GM19239 (cell line): ENCODE results near the gene TAS1R1.
"Not testable (repeated sequence)": the region's sequence is repeated elsewhere in the genome, so short reads cannot be mapped to it uniquely, and the experiment has no call there.

Experiments used
- DNase-seq: peaks from one replicate; pipeline ENCODE4 v3.0.0; 2011; ENCODE audit warnings: low spot score; ENCODE audit not compliant: insufficient read length
- FAIRE-seq: peaks from 2 replicates; lab custom pipeline; 2011; peaks lifted over from hg19 to GRCh38; lab: Jason Lieb, UNC

Gene TAS1R1

DNA sequence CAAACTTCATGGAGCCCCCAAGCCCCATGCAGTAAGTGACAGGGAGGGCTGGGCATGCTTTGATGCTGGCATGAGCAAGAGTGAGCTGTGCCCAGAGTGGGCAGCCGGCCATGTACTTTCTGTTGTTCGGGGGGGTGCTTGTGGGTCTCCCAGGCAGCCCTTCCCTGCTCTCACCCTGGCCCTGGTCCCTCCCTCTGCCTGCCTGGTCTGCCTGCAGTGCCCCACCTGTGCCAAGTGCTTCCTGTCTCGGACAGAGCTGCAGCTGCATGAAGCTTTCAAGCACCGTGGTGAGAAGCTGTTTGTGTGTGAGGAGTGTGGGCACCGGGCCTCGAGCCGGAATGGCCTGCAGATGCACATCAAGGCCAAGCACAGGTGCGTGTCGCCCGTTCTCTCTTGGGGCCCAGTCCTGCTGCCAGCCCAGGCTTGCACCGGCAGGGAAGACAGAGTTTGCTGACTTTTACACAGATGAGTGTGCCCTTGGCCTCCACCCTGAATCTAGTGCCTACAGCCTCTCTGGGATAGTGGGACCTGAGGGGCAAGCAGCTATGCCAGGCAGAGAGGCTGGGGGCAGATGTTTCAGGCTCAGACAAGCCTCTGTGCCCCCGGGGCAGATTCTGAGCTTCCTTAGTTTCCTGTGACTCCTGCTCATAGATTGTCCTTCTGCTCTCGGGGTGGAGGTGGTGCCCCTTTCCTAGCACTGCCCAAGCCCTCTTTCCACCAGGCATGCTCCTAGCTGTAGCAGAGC, 32.3 kb downstream of the TAS1R1 start:
- no peak for DNase-seq

DNA sequence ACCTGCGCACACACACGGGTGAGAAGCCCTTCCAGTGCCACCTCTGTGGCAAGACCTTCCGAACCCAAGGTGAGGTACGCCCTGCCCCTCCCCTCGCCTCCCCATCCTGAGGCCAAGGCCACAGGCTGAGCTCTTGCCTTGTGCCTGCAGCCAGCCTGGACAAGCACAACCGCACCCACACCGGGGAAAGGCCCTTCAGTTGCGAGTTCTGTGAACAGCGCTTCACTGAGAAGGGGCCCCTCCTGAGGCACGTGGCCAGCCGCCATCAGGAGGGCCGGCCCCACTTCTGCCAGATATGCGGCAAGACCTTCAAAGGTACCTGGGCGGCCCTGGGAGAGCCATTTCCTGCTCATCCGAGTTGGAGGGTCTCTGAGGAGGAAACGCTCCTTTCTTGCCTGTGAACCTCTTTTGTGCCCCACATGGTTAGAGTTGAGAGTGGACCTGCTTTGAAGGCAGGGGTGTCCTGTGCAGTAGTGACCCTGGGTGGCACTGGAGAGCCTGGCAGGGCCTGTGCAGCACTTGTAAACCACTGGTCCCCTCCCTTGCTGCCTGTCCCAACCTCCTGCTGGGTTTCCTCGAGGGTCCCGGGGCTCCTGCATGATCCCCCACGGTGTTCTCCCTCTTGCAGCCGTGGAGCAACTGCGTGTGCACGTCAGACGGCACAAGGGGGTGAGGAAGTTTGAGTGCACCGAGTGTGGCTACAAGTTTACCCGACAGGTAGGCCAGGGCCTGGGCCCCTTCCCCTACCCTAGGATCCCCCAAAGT, 33.2 kb downstream of the TAS1R1 start:
- DNase-seq (no peak), FAIRE-seq (no peak)

More for the DNA sequence above, 32.3 kb downstream of the TAS1R1 start:
- FAIRE-seq: no peak

DNA sequence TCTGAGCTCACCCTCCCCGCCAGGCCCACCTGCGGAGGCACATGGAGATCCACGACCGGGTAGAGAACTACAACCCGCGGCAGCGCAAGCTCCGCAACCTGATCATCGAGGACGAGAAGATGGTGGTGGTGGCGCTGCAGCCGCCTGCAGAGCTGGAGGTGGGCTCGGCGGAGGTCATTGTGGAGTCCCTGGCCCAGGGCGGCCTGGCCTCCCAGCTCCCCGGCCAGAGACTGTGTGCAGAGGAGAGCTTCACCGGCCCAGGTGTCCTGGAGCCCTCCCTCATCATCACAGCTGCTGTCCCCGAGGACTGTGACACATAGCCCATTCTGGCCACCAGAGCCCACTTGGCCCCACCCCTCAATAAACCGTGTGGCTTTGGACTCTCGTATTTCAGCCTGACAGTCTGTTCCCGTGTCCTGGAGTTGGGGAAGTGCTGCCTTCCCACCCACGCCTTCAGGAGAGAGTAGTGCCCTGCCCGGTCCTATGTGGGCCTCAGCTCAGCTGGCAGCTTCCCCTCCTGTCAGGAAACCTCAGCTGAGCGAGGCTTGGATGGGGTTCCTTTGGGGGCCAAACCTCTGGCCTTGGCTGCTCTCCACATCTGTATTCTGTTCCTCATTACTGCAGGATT, 33.9 kb downstream of the TAS1R1 start:
- DNase-seq (no peak), FAIRE-seq (no peak)

DNA sequence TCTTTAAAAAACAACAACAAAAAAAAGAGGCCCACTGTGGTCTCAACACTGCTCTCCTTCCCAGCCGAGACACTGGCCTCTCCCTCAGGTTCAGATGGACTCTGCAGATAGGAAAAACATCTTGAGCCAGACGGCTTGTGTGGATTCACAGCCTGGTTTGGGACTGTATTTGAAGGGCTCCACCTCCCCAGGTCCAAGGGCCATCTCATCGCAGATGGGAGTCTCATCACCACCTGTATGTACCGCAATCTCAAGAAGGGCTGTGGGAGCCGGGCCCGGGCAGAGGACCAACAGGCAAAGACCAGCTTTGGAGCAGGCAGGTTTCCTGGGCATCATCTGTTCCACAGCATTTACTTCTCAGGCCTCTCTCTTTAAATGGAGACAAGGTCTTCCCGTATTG, 34.9 kb downstream of the TAS1R1 start:
- FAIRE-seq (no peak), DNase-seq (no peak)

DNA sequence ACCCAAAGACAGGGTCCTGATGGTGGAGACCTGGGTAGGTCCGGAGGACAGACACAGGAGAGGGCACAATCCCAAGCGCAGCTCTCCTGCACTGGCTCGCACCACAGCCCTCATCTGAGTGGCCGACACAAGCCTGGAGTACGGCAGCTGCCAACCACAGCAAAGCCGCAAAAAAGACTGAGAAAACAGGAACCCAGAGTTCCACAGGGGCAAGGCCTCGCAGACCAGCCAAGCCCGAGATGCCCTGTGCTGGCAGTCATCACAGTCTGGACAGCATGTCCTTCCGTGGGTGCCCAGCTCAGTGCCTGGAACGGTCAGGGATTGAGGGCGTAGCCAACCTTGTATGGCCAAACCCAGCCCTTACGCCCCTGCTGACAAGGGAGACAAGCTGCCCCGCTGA, 36.1 kb downstream of the TAS1R1 start:
- DNase-seq: no peak

DNA sequence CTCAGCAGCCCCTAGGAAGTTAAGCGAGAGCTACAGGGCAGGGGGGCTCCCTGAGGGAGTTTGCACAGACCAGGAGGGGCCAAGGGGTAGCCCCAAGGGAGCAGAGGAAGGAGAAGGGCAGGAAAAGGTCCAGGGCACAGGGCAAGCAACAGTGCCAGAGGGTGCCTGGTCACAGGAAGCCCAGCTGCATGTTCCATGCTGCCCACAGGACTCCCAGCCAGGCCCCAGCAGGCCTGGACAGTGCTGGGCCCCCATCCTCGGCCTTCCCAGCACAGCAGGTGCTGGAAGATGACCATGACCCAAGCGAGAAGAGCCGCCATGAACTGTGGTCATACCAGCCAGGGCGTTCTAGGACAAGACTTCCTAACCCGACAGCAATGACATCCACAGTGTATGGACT, 36.5 kb downstream of the TAS1R1 start:
- DNase-seq (no peak), FAIRE-seq (no peak)

More for the DNA sequence above, 36.1 kb downstream of the TAS1R1 start:
- FAIRE-seq: no peak

DNA sequence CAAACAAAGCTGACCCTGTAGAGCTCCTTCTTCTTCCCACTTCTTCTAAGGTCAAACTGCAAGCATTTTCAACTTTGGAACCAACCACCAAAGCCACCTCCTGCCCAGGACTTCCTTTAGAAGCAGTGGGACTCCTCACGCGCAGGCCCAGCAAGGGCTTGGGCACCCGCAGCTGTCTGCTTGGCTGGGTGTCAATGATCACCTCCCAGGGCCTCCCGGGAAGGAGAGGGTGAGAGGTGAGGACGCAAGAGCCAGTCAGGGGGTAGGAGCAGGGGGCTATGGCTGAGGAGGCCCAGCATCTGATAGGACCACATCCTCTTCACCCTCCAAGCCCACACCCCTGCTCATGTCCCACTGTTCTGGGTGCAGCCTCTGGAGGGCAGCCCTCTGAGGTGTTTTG, 37.3 kb downstream of the TAS1R1 start:
- no peak for FAIRE-seq
- DNase-seq: no peak

DNA sequence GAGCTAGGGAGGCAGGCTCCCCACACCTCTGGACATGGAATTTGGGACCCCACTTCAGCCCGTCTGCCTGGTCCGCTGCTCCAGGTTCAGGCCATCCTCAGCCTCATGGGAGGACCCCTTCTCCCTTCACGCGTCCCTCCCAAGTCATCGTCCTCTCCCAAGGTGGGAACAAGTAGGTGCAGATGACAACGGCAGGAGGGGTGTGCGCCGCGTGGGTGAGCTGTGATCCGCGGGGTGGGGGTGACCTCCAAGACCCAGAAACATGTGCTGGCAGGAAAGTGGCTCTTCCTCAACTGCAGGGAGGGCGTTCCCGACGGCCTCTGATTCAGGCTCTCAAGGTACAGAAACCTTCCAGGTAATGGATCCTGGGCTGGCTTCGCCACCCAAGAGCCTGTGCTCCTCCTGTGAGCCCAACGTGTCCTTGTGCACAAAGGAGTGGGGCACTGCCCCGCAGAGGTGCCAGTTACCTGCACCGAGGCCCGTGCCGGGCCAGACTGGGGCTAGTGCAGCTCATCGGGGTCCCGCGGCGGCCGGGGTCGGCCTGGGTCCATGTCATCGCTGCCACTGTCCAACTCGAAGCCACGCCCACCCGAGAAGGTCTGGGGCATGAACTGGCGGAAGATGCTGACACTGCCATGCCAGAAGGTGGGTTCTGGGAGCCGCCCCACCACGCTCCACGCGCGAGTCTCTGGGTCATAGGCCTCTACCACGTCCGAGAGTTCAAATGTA, 37.9 kb downstream of the TAS1R1 start:
- DNase-seq: no peak

DNA sequence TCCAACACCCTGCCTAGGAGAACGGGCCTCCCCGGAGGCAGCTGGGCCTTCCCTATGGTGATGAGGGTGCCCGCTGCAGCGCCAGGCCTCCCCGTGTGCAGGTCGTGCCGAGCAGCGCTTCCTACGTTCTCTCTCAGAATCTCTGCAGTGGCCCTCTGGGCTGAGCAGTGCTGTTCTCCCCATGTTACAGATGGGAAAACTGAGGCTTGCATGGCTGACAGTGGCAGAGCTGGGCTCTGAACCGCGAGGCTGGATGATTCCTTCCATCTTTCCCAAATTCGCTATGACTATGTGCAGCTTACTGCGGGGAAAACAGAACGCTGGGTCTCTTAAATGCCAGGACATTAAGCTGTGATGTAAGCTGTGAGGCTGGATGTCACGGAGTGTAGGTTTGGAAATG, 38.7 kb downstream of the TAS1R1 start:
- DNase-seq: no peak
- no peak for FAIRE-seq

More for the DNA sequence above, 37.9 kb downstream of the TAS1R1 start:
- FAIRE-seq: no peak

DNA sequence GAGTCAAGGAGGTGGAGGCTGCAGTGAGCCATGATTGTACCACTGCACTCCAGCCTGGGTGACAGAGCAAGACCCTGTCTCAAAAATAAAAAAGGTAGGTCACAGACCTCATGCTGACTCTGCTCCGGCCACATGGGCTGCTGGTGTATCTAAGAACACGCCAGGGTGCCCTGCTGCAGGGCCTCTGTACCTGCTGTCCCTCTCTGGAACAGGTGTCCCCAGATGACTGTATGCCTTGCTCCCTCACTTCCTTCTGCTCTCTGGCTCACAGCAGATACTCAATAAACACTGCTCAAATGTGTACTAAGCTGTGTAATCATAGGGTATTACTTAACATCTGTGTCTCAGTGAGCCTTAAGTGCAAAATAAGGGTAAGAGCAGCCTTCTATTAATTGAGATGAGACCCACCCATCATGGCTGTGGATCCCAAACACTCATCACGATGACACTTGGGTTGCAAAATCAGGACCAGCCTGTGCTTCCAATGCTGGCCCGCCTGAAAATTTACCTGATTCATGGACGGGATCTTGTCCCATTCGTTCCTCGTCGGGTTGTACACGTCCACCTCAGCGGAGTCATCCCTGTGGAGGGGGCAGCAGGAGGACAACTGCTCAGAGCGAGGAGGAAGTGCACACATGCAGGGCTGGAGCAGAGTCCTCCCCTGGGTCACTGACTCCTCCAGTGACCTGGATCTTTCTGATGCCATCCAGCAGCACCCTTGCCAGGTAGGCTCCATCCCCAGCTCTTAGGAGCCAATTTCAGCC, 40.1 kb downstream of the TAS1R1 start:
- no peak for FAIRE-seq
- DNase-seq: no peak

DNA sequence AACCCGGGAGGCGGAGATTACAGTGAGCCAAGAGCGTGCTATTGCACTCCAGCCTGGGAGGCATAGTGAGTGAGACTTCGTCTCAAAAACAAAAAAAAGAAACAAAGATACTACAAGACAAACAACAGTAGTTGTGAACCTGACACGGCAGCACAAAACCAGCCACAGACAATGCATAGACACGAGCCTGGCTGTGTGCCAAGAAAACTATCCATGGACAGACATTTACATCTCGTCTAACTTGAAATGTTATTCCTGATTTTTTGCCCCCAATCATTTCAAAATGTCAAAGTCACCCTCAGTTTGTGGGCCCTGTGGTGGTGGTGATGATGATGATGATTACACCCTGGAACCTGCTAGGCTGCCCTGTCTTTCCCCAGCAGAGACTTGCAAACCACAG, 41.2 kb downstream of the TAS1R1 start:
- FAIRE-seq (no peak), DNase-seq (no peak)

DNA sequence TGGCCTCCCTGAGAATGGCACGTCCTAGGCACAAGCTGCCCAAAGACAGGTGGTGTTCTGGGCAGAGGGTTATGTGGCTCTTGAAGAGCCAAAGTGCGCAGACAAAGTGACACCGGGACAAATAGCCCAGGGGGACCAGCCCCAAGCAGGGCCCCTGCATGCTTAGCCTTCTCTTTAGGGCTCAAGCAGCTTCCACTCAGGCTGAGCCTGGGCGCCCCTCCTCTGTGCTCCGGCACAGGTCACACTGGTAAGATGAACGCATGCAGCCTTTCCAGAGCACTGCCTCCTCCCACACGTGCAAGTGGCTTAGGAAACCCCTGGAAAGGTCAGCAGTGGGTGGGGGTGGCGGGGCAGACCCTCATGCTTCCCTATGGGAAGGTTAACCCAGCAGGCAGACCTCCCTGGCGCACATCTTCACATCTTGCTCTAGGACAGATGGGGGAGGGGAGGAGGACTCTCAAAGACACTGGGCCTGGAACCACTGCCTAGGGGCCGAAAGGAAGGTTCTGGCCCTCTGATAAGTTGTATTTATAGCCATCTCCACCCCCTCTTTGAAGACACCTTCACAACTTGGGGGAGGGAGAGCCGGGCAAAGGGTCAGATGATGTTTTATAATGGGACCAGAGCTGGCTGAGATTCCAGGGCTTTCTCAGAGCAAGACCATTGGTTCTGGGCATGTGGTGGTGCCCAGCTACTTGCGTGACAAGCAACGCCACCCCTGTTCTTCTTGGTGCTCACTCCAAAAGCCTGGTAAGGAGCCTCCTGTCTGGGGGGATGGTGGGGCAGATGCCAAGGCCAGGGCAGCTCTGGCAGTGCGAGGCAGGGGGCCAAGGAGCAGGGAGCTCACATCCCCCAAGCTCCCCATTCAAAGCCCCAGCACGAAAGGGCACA, 42.0 kb downstream of the TAS1R1 start:
- no peak for DNase-seq
- FAIRE-seq: no peak

DNA sequence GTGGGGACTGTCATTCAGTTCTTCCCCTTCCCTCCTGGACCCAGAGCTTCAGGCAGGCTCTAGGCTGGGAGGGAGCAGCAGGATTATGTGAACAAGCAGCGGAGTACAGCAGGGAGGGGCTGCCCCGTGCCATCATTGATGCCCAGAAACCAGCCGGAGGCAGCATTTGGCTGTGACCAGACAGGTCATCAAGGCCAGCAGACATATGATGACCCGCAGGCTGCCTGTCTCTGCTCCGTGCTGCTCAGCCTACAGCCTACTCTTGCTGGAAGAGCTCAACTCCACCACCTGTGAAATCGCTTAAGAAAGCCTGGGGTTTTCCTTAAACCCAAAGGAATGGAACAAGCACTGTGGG, 42.6 kb downstream of the TAS1R1 start:
- FAIRE-seq (no peak), DNase-seq (no peak)

DNA sequence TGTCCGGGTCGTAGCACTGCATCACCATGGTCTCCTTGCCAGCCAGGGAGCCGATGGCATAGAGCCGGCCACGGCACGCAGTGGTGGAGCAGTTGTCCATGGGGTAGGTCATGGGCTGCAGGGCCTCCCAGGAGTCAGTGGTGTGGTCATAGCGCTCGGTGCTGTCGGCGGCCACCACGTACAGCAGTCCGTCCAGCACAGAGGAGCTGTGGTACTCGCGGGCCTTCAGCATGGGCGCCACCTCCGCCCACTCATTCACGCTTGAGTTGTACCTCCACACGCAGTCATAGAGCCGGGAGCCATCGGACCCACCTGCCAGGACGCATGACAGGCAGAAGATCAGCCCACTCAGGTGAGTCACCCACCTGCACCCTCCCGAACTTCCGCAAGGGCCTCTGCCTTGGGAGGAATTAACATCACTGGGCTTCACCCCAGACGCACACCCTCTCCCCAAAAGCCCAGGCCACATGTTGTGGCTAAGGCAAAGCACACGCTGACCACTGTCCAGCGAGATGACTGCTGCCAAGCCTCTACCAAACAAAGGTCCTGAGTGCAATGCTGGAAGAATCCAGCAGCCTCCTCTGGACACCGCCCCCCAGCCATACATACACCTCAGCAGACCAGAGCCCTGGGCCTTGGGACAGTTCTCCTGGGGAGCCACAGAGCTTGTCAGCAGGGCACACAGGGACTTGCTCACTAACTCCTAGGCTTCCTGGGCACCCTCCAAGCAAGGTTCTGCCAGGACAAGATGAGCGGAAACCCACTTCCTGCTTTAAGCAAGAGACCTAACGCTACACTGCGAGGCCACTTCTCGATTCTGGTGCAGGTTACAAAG, 44.3 kb downstream of the TAS1R1 start:
- peak; percentile 76 for FAIRE-seq
- no peak for DNase-seq

DNA sequence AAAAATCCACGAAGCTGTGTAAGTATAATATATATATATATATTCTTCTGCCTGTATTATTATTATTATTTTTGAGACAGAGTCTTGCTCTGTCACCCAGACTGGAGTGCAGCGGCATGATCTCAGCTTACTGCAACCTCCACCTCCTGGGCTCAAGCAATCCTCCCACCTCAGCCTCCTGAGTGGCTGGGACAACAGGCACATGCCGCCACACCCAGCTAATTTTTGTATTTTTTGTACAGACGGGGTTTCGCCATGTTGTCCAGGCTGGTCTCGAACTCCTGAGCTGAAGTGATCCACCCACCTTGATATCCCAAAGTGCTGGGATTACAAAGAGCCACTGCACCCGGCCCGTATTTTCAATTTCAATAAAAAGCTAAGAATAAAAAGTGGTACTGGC, 44.9 kb downstream of the TAS1R1 start:
- not testable (repeated sequence) for DNase-seq, FAIRE-seq

DNA sequence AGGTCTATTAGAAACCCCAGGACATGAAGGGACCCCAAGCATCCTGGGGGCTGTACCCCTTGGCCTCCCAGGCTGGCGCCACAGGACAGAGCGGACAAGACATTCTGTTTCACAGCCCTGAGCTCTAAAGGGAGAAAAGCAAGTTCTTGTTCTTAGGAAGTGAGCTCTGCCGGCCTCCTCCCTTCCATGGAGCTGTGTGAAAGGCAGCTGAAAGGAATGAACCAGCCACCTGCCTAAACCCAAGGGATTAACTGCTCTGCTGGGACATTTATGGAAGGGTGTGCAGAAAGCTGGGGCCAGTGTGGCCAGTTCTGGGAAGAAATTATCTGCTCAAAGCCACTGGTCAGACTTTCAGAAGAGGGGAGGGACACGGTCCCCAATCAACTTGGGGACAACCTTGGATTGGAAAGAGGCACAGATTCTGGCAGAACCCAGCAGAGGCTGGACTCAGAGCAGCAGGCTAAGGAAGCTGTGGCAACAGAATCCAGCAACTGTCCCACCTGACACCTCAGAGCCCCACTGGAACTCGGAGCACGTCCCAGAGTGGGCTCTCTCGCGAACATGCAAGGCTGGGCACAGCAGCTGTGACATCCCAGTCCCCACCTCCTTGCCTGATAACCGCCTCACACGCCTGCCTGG, 45.4 kb downstream of the TAS1R1 start:
- no peak for FAIRE-seq

DNA sequence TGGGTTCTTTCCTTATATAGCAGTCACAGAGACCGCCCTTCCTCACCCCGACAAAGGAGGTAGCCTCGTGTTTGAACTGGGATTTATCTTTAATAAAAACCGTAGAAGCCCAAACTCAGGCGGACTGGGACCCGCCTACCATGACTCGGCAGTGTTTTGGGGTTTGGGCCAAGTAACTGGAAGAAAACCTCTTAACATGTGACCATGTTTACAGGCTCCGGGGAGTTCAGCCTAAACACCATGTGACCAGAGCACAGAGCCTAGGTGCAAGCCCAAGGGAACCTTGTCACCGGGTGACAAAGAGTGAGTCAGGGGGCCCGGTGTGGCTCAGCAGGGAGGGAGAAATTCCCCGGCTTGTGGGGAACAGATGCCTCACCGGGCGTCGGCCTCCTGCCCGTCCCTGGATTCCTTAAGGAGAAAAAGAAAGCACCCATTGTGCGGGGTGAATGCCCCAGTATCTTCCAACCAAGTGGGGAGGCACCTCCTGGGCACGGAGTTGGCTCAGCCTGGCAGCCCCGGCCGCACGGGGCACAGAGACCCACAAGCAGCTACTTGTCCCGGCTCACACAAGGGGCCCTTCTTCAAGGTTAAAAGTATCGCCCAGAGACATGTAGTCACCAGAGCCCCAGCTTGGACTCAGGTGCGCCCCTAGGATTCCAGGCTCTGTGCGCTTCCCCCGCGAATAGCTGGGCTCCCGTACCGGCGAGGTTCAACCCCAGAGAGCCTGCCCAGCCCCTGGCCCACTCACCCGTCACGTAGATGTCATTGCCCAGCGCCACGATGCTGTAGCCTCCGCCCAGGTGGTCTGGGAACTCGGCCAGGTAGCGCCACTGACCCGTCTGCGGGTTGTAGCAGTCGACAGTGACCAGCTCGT, 46.2 kb downstream of the TAS1R1 start:
- FAIRE-seq (peak; percentile 58), DNase-seq (no peak)

More for the DNA sequence above, 45.4 kb downstream of the TAS1R1 start:
- no peak for DNase-seq
